B cell (primary cell): ENCODE measurements around the gene CENPF. TPM values are rescaled to one million over a fixed set of nuclear protein-coding genes. Genes with fewer than 3 reads are reported as not detected.
"Not testable (repeated sequence)": the region's sequence is repeated elsewhere in the genome, so short reads cannot be mapped to it uniquely, and the experiment has no call there.

ENCODE experiments used
- ATAC-seq: fragments of 200-7000 bp; cut with Tn5 transposase; one replicate; pipeline ENCODE4 v1.10.0; 2021; ENCODE audit warnings: low read depth, mild to moderate bottlenecking, moderate number of reproducible peaks, moderate library complexity
- CTCF ChIA-PET: fragments of 350-600 bp; sonication (Branson Sonifier 250); formaldehyde crosslinking; loops from one replicate; lab custom pipeline; 2021; ENCODE audit warnings: antibody characterized with exemption, inconsistent platforms; lab: Charles Lee
- POLR2A ChIA-PET: fragments of 350-600 bp; sonication (Branson Sonifier 250); formaldehyde crosslinking; loops from one replicate; lab custom pipeline; 2021; ENCODE audit warnings: antibody characterized with exemption; lab: Charles Lee
- DNase-seq: peaks from one replicate; pipeline ENCODE4 v3.0.0; 2013
- H2AFZ ChIP-seq: 2 replicates; pipeline ENCODE4 v1.6.1; 2012; ENCODE audit warnings: mild to moderate bottlenecking, low read depth, low read length; ENCODE audit not compliant: insufficient read depth, poor library complexity, severe bottlenecking
- H3K27ac ChIP-seq, 2 donors: 1 replicate in 1 of 2; 2 replicates in 1 of 2; pipeline ENCODE4 v1.5.1; 2012 to 2013; ENCODE audit warnings: low read length in 2 of 2, mild to moderate bottlenecking in 2 of 2, moderate library complexity in 1 of 2
- H3K27me3 ChIP-seq, 4 experiments: fragments of 200-600 bp in 1 of 4; sonication (generic) in 1 of 4; replicated peaks in 1 of 4; 1 replicate in 2 of 4; 2 replicates in 2 of 4; pipeline versions ENCODE4 v1.6.1 to v1.7.0; 2013 to 2016; ENCODE audit warnings: low read length in 3 of 4, mild to moderate bottlenecking in 2 of 4, mixed read lengths in 1 of 4, moderate library complexity in 1 of 4; ENCODE audit not compliant: insufficient read depth in 4 of 4, control insufficient read depth in 3 of 4; ENCODE audit errors: control extremely low read depth in 1 of 4
- H3K36me3 ChIP-seq, 2 experiments: replicated peaks in 1 of 2; 1 replicate in 1 of 2; 2 replicates in 1 of 2; pipeline versions ENCODE4 v1.6.1 to v1.7.1; 2013; ENCODE audit warnings: low read length in 1 of 2; ENCODE audit not compliant: insufficient read depth in 2 of 2, control insufficient read depth in 1 of 2; ENCODE audit errors: control extremely low read depth in 1 of 2, extremely low read depth in 1 of 2
- H3K4me1 ChIP-seq, 2 donors: fragments of 200-600 bp in 1 of 2; sonication (generic) in 1 of 2; 1 replicate in 1 of 2; 2 replicates in 1 of 2; pipeline versions ENCODE4 v1.5.1 to v1.6.1; 2013 to 2017; ENCODE audit warnings: low read length in 2 of 2; ENCODE audit not compliant: control insufficient read depth in 2 of 2, insufficient read depth in 2 of 2
- H3K4me2 ChIP-seq: replicated peaks from 2 replicates; pipeline ENCODE3; 2012; ENCODE audit warnings: mild to moderate bottlenecking, low read depth, low read length; ENCODE audit not compliant: poor library complexity, severe bottlenecking
- H3K4me3 ChIP-seq, 5 experiments: fragments of 200-600 bp in 1 of 5; sonication (generic) in 1 of 5; 1 replicate in 3 of 5; 2 replicates in 2 of 5; pipeline versions ENCODE4 v1.5.1 to v1.7.0; 2011 to 2016; ENCODE audit warnings: low read length in 4 of 5, mild to moderate bottlenecking in 4 of 5, low read depth in 2 of 5, control low read depth in 1 of 5, moderate library complexity in 1 of 5; ENCODE audit not compliant: insufficient read depth in 1 of 5; ENCODE audit errors: control extremely low read depth in 1 of 5, extremely low read depth in 1 of 5
- H3K79me2 ChIP-seq: fragments of 200-600 bp; sonication (generic); one replicate; pipeline ENCODE4 v1.6.0; 2016; ENCODE audit warnings: low read length; ENCODE audit not compliant: control insufficient read depth, insufficient read depth
- H3K9ac ChIP-seq: fragments of 200-600 bp; sonication (generic); 2 replicates; pipeline ENCODE4 v1.6.1; 2017; ENCODE audit warnings: mild to moderate bottlenecking, low read length, moderate library complexity
- H3K9me3 ChIP-seq, 3 donors: one replicate each; pipeline versions ENCODE4 v1.6.1 to v1.7.1; 2013; ENCODE audit warnings: low read length in 2 of 3; ENCODE audit not compliant: control insufficient read depth in 2 of 3, insufficient read depth in 1 of 3; ENCODE audit errors: control extremely low read depth in 1 of 3
- H4K20me1 ChIP-seq: 2 replicates; pipeline ENCODE4 v1.6.0; 2012; ENCODE audit warnings: mild to moderate bottlenecking, low read length; ENCODE audit not compliant: insufficient read depth, control insufficient read depth, poor library complexity, severe bottlenecking
- H3K27ac Mint-ChIP-seq: one replicate; pipeline ENCODE4 v1.8.0; 2021; ENCODE audit warnings: mixed read lengths
- H3K27me3 Mint-ChIP-seq: one replicate; pipeline ENCODE4 v1.8.0; 2021; ENCODE audit warnings: mixed read lengths
- H3K4me1 Mint-ChIP-seq: one replicate; pipeline ENCODE4 v1.8.0; 2021; ENCODE audit warnings: mixed read lengths
- H3K4me3 Mint-ChIP-seq: one replicate; pipeline ENCODE4 v1.8.0; 2021; ENCODE audit warnings: mixed read lengths
- H3K9me3 Mint-ChIP-seq: one replicate; pipeline ENCODE4 v1.8.0; 2022; ENCODE audit warnings: mixed read lengths; ENCODE audit not compliant: insufficient read depth
- CTCF ChIP-seq: fragments of 200-600 bp; IDR thresholded peaks from one replicate; pipeline ENCODE4 v1.8.0; 2022; ENCODE audit warnings: antibody characterized with exemption, mild to moderate bottlenecking
- EZH2 ChIP-seq: IDR thresholded peaks from 2 replicates; pipeline ENCODE4 v1.6.1; 2012; ENCODE audit warnings: borderline replicate concordance, low read depth, mild to moderate bottlenecking, moderate library complexity, low read length; ENCODE audit not compliant: insufficient read depth, poor library complexity, severe bottlenecking
- WGBS: methylation state at CpG from one replicate; pipeline ENCODE4 v1.1.5; 2013; ENCODE audit warnings: missing lambda C conversion rate; ENCODE audit not compliant: insufficient coverage; 5-methylcytosine and 5-hydroxymethylcytosine counted together
- intact Hi-C: fragments of 100-400 bp; cut with micrococcal nuclease; formaldehyde crosslinking; loops from one replicate; pipeline ENCODE4 v1.10.0; 2022
- polyA plus RNA-seq: library from polyadenylated mRNA; depleted of rRNA; stranded (reverse); fragments of >200 nt; gene quantifications from 2 replicates; pipeline ENCODE4 v1.2.3, GENCODE V29; 2012
- total RNA-seq, 2 donors: library from RNA; stranded (reverse); fragments of 120-200 nt in 1 of 2; gene quantifications; 1 replicate in 1 of 2; 2 replicates in 1 of 2; pipeline versions ENCODE4 v1.2.3 to v1.2.4, GENCODE V29; 2013 to 2022

CENPF gene
- total and polyA plus RNA-seq, 2 donors (not counting 1 experiment from before 2014, with no cell fraction given): 0.12 to 3.0 TPM

- no peaks in the 10 kb centered on the region for H4K20me1 ChIP-seq
- no peak overlapping the region for H3K9ac ChIP-seq
- Mint-ChIP-seq H3K27me3 (peaks cover 39% of the 10 kb centered on the region), H3K27ac (no peak overlapping the region), H3K4me3 (no peak overlapping the region), H3K9me3 (no peaks in the 10 kb centered on the region), H3K4me1 (no peaks in the 10 kb centered on the region)
- no peak overlapping the region for H3K4me2 ChIP-seq
- H3K27ac ChIP-seq: no peak overlapping the region
- no peak overlapping the region for H3K4me3 ChIP-seq
- H3K9me3 ChIP-seq: no peaks in the 10 kb centered on the region
- 82% methylated on average over 2 of the region's 5 CpGs for WGBS
- intact Hi-C loops: no loop called here
- H3K36me3 ChIP-seq: no peaks in the 10 kb centered on the region
- H3K4me1 ChIP-seq: no peaks in the 10 kb centered on the region
- H2AFZ ChIP-seq: no peak overlapping the region
- no peaks in the 10 kb centered on the region for H3K79me2 ChIP-seq
- peaks cover 0 to 11% (median 3%) of the 10 kb centered on the region in 4 experiments for H3K27me3 ChIP-seq
- ChIA-PET CTCF (no interaction called here), POLR2A (no interaction called here)
- ATAC-seq (no peak), DNase-seq (no peak)
- TF ChIP-seq CTCF: no peak
- no peak for TF ChIP-seq EZH2
Measured at GRCh38 chr1:214590696-214591095, 12.3 kb upstream of the CENPF start.

- intact Hi-C loops, POLR2A ChIA-PET, CTCF ChIA-PET: not testable (repeated sequence)
Measured at GRCh38 chr1:214591918-214592317, 11.1 kb upstream of the CENPF start.

More at GRCh38 chr1:214591918-214592317, 11.1 kb upstream of the CENPF start:
- not testable (repeated sequence) for DNase-seq, H3K4me2 ChIP-seq, H3K4me1 ChIP-seq, H3K27ac Mint-ChIP-seq, H3K36me3 ChIP-seq, ATAC-seq, H4K20me1 ChIP-seq, H3K9ac ChIP-seq, H3K9me3 ChIP-seq, H2AFZ ChIP-seq, H3K9me3 Mint-ChIP-seq, H3K4me3 Mint-ChIP-seq, H3K4me3 ChIP-seq, H3K27ac ChIP-seq, H3K79me2 ChIP-seq, H3K4me1 Mint-ChIP-seq
- H3K27me3 Mint-ChIP-seq: peaks cover 33% of the 10 kb centered on the region
- WGBS: 98% methylated on average over 6 of the region's 8 CpGs
- H3K27me3 ChIP-seq: peaks cover 0 to 11% (median 3%) of the 10 kb centered on the region in 4 experiments
